NCI-H2081 (cell line): Measurements from ENCODE around the gene PIEZO2.
"Not testable (repeated sequence)": the region's sequence is repeated elsewhere in the genome, so short reads cannot be mapped to it uniquely, and the experiment has no call there.

ENCODE experiments used
- DNase-seq, 2 experiments: peaks; one replicate each; lab custom pipeline; 2025; lab: John Stamatoyannopoulos, UW

The PIEZO2 gene

GRCh38 chr18:11148680-11149440, 509 bp downstream of the PIEZO2 start:
- no peak for DNase-seq

- DNase-seq = no peak
Observed at GRCh38 chr18:11147962-11148679, 1.2 kb downstream of the PIEZO2 start.

GRCh38 chr18:11147371-11147951, 1.9 kb downstream of the PIEZO2 start:
- DNase-seq = no peak

GRCh38 chr18:11146947-11147345, 2.4 kb downstream of the PIEZO2 start:
- no peak for DNase-seq

- DNase-seq = no peak
Observed at GRCh38 chr18:11146238-11146946, 3.0 kb downstream of the PIEZO2 start.

- DNase-seq = no peak
Observed at GRCh38 chr18:11145413-11146191, 3.8 kb downstream of the PIEZO2 start.

GRCh38 chr18:11137400-11137799, 12.0 kb downstream of the PIEZO2 start:
- DNase-seq = no peak

GRCh38 chr18:11136241-11136640, 13.1 kb downstream of the PIEZO2 start:
- no peak for DNase-seq

GRCh38 chr18:11134940-11135339, 14.4 kb downstream of the PIEZO2 start:
- no peak for DNase-seq

- DNase-seq = not testable (repeated sequence)
Observed at GRCh38 chr18:11129059-11129458, 20.3 kb downstream of the PIEZO2 start.

- no peak for DNase-seq
Observed at GRCh38 chr18:11125492-11126315, 23.7 kb downstream of the PIEZO2 start.

- no peak for DNase-seq
Observed at GRCh38 chr18:11124054-11124453, 25.3 kb downstream of the PIEZO2 start.

- DNase-seq = no peak
Observed at GRCh38 chr18:11121443-11121849, 27.9 kb downstream of the PIEZO2 start.

GRCh38 chr18:11119959-11120587, 29.3 kb downstream of the PIEZO2 start:
- no peak for DNase-seq

- no peak for DNase-seq
Observed at GRCh38 chr18:11119550-11119949, 29.8 kb downstream of the PIEZO2 start.

GRCh38 chr18:11118051-11118766, 31.2 kb downstream of the PIEZO2 start:
- DNase-seq = no peak

GRCh38 chr18:11115276-11115675, 34.1 kb downstream of the PIEZO2 start:
- DNase-seq = no peak

- no peak for DNase-seq
Observed at GRCh38 chr18:11114653-11115052, 34.7 kb downstream of the PIEZO2 start.

GRCh38 chr18:11113937-11114336, 35.4 kb downstream of the PIEZO2 start:
- no peak for DNase-seq
